HPDE6-E6E7 (cell line): ENCODE results near the gene GLUL.
"Not testable (repeated sequence)": the region's sequence is repeated elsewhere in the genome, so short reads cannot be mapped to it uniquely, and the experiment has no call there.

Experiments used
- DNase-seq: peaks from one replicate; pipeline ENCODE4 v3.0.0; 2011; ENCODE audit warnings: missing footprints; ENCODE audit errors: extremely low spot score

GLUL gene

GRCh38 chr1:182394055-182394775 lies 2.6 kb upstream of the GLUL start:
- no peak for DNase-seq

DNA sequence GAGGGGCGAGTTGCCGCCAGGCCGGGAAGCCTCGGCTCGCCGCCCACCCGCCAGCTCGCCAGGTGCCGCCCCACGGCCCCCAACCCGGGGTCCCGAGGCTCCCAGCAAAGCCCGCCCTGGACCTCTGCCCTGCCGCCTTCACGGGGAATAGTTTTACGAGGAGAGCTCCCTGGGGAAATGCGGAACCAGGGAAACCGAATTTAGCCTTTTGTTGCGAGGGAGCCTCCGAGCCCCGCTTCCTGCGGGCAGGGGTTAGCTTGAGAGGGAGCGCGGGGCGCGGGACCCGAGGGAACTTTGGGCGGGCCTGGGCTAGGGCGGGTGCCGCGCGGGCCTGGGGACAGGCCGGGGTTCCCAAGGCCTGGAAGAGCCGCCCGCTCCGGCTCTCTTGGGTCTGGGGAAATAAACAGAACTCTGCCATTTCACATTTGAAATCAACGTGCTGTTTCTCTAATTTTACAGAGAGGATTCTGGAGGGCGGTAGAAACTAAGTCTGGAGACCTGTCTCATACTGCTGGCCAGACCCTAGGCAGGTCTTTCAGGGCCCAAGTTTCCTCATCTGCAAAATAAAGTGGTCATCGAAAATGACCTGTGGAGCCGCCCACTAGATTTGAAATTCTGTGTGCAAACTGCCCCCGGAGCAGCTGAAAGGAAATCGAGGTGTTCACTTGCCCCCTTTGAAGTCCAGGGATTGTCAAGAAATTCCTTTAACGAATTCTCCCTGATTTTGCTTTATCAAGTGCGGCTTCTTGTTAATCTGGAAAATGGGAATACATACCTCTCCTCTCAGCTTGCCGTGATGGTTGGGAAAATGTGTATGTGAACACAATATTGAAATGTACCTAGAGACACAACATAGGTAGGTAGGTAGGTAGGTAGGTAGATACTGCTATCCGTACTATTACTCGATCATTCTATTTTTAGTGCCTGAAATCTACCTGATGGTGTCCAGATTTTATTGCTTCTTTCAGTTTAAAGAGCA lies 749 bp upstream of the GLUL start:
- DNase-seq, result no peak

DNA sequence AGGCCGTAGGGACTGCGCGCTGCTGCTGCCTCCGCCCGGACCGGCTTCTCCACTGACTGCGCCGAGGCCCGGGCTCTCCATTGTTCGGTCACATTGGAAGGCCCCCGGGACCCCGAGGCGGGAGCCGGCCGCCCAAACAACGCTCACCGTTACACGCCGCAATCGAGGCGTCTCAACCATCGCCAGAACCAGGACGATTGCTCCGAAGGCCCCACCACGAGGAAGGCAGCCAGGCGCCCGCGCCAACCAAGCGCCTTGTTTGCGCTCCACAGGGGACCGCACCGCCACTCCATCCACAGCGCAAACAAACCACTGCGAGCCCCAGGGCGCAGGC lies 595 bp downstream of the GLUL start:
- no peak for DNase-seq

GRCh38 chr1:182389619-182390047 lies 2.0 kb downstream of the GLUL start:
- DNase-seq, result no peak

DNA sequence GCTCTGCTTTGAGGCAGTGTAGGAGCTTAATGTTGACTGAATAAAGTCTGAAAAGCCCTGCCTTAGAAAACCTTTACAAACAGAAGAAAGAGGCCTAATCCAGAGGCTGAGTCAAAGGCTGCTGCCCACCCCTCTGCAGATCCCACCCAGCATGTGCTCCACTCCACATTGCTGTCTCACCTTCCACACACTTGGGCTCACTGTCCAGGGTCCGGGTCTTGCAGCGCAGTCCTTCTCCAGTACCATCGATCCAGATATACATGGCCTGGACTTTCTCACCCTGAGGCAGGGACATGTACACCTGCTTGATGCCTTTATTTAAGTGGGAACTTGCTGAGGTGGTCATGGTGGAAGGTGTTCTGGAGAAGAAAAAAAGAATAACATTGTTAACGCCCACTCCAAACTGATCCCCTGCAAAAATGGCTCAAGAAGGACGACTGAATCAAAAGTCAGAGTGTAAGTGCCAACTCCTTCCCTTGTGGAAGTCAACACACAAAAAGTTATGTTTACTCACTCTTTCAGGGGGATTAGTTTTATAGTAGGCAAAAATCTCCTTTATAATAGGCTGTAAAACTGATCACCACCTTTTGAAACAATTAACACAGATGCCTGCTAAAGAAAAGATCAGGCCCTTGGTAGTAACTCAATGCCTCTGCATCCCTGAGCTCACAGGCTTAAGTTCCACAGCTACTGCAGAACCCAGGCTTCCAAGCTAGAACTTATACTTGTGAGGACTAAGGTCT lies 3.0 kb downstream of the GLUL start:
- no peak for DNase-seq

DNA sequence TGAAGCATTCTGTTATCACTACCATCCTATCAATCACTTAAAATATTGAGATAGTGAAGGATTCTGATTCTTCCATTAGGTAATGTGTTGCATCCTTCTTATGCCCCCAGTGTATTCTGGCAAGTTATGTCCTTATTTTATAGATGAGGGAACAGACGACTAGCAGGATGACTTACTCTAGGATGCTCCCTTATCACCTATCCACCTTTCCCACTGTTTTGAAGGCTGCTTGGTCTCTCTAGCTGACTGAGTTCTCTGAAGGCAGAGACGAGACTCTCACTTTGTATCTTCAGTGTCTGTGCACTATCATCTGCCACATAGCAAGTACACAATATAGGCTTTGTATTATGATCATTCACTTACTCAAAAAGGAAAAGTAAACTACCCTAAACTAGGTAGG lies 4.0 kb downstream of the GLUL start:
- no peak for DNase-seq

DNA sequence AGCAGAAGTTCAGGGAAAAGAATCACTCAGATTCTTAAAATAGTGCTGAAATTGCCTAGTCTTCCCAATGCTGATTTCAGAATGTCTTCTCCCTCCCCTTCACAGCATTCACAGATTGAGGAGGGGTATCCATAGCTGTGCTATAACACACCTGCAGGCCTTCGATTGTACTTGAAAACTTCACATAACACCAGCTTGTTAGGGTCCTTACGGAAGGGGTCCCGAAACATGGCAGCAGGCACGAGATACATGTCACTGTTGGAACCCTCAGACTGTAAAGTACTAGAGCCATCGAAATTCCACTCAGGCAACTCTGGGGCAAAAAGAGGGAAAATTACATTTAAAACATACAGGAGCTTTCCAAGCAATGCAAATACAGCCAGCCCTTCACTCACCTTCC lies 4.6 kb downstream of the GLUL start:
- no peak for DNase-seq

- DNase-seq, result no peak
Measured at GRCh38 chr1:182385885-182386853, 5.4 kb downstream of the GLUL start.

DNA sequence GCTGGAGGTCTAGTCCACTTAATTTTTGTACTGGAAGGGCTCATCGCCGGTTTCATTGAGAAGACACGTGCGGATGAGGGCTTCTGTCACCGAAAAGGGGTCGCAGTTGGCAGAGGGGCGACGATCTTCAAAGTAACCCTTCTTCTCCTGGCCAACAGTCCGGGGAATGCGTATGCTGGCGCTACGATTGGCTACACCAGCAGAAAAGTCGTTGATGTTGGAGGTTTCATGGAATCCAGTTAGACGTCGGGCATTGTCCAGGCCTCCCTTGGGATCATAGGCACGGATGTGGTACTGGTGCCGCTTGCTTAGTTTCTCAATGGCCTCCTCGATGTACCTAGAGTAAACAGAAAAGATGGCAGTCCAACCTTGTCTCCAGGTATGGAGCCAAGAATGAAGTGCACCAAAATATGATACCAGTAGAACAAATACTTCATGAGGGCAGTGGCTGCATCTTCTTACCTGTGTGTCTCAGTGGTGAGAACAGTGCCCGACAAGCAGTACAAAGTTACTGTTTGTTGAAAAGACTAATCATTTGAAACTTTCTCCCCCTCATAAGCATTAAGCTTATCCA lies 7.1 kb downstream of the GLUL start:
- no peak for DNase-seq

GRCh38 chr1:182383934-182384333 lies 7.7 kb downstream of the GLUL start:
- no peak for DNase-seq

GRCh38 chr1:182383037-182383661 lies 8.4 kb downstream of the GLUL start:
- no peak for DNase-seq

- no peak for DNase-seq
Measured at GRCh38 chr1:182381962-182382819, 9.4 kb downstream of the GLUL start.

- DNase-seq, result no peak
Measured at GRCh38 chr1:182380199-182380598, 11.4 kb downstream of the GLUL start.

GRCh38 chr1:182379781-182380180 lies 11.8 kb downstream of the GLUL start:
- not testable (repeated sequence) for DNase-seq

GRCh38 chr1:182376936-182377574 lies 14.5 kb downstream of the GLUL start:
- DNase-seq, result no peak

DNA sequence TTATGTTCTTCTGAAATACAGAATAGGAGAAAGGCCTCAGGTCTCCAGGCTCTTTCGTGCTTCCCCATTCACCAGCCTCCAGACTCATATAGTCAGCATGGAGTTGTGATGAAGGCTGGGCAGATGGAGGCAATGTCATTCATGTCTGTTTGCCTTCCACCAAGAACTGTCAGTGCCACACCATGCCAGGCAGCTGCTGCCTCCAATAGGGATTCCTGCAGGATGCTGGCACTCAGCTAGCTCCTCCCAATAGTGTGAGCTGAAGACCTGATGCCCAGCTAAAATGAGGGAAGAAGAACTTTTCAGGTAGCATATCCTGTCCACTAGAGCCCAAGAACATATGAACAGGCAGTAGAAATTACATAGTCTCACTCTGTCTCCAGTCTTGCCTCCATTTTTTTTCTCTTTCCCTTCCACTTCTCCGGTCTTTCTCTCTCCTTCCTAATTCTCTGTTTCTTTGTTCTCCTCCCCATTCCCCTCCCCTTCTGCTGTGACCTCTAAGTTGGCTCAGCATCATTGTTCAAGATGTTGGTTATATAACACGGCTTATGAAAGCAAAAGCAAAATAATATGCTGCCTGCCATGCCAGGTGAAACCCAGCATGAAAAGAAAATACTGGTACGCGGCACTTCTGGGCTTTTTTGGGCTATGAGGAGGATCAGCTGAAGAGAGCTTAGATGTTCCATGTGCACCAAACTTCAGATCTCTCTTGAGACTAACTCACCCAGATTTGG lies 17.3 kb downstream of the GLUL start:
- no peak for DNase-seq

DNA sequence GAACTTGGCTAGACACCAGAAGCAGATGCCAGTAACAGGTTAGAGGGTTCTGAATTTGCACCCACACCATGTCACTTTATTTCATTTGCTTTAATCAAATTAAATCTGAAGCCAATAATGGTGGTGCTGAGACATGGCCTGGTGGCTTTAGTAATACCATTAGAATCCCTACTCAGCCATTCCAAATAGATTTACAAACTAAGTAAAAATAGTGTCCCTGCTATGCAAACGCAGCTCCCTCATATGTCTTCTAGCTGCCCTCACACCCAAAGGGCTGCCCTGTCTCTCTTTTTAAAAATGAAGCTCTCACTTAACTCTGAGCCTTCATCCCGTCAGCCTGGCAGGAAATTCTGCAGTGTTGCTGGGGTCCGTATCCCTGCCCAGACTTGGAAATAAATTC lies 21.1 kb downstream of the GLUL start:
- no peak for DNase-seq

DNA sequence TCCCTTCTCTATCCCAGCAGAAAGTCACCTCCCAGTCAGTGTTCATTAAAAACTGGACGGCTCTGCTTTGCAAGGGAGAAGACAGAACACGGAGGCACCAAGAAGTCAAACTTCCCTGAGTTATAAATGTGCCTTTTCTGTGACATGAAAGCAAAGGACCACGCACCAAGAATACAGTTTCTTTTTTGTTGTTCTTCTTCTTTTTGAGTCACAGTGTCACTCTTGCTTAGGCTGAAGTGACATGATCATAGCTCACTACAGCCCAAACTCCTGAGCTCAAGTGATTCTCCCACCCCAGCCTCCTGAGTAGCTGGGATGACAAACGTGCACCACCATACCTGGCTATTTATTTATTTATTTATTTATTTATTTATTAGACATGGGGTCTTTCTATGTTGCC lies 22.7 kb downstream of the GLUL start:
- no peak for DNase-seq
